ENCODE results near the gene HSPD1.

DNA sequence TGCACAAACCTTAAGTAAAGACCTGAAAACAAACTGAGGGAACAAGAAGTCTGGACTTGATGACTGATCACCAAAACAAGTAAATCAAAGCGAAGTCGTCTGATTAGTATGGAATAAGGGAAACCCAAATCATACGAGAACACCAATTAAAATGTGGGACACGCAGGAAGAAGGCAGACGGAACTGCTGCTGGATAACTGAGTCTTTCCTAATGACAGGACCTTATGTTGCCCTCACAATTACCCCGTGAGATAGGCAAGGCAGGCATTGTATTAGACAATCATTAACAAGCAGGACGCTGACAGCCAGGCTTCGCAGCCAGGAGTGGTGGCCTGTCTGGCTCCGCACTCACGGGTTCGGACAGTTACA lies 46.9 kb downstream of the HSPD1 start:
- TF ChIP-seq CTCF (IDR thresholded peaks at IDR 0.05 in 2 of 3, conservative IDR thresholded peaks at IDR 0.05 in 1 of 3; ENCODE audit: borderline replicate concordance in 1 of 3, insufficient read depth in 1 of 3, low read depth in 2 of 3, low read length in 2 of 3) (no peak), RAD21 (IDR thresholded peaks at IDR 0.05; ENCODE audit: low read depth) (no peak), EZH2phosphoT487 (IDR thresholded peaks at IDR 0.05; ENCODE audit: borderline replicate concordance) (no peak)
